IPS-18c (cell line): ENCODE results near the gene RGPD3.
"Not testable (repeated sequence)": the region's sequence is repeated elsewhere in the genome, so short reads cannot be mapped to it uniquely, and the experiment has no call there.

Source experiments
- H3K4me3 ChIP-seq: 2 replicates; pipeline ENCODE4 v1.7.0; 2013; ENCODE audit warnings: low read depth, mild to moderate bottlenecking, low read length, moderate library complexity; ENCODE audit not compliant: insufficient read depth
- H3K9me3 ChIP-seq: one replicate; pipeline ENCODE4 v1.6.1; 2013; ENCODE audit warnings: mild to moderate bottlenecking, low read length, moderate library complexity; ENCODE audit not compliant: control insufficient read depth, insufficient read depth

RGPD3 gene

DNA sequence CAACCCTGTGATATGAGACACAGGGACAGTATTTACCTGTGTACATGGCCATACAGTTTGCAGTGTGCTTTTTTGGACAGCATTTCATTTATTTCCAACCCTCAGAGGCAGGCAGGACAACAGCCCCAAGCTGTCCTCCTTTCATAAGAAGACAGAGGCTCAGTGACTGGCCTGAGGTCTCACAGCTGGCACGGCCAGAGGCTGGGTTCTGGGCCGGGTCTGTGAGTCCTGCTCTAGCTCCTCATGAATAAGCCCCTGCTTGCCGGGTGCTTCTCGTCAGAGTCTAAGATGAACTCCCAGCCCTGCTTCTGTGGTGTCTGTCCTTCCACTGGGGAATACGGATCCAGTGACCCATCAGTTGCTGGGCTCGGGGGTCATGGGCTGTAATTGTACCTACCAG lies 21.5 kb upstream of the RGPD3 start:
- not testable (repeated sequence) for H3K9me3 ChIP-seq, H3K4me3 ChIP-seq

DNA sequence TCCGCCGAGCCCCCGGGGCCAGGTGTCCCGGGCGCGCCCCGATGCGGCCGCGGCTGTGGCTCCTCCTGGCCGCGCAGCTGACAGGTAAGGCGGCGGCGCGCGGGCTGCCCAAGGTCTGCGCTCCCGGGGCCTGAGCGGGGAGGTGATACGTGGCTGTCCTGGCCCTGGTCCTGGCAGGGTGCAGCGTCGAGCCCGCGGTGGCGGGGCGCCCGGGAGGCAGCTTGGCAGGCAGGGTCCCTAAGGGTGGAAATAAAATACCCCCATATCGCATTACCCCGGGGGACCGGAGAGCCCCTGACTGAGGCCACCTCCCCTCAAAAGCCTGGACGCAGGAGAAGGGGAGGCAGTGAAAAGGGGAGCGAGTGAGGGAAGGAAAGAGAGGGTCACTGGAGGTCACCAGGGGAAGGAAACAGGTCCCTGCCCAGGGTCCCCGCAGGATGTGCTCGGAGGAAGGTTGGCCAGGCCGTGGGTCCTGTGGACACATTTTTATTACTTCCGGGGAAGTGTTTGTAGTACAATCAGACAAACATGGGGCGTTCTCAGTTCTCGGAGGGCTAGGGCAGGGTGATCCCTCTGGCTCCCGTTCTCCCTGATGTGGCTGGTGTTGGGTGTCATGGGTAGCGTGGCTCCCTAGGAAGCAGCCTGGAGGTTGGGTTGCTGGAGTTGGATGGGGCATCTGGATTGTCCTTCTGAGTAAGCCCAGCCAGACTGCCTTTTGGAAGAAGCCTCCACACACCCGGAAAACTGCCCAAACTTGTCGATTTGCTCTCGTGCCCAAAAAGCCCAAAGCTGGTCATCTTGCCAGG lies 19.4 kb upstream of the RGPD3 start:
- H3K4me3 ChIP-seq, H3K9me3 ChIP-seq: not testable (repeated sequence)

DNA sequence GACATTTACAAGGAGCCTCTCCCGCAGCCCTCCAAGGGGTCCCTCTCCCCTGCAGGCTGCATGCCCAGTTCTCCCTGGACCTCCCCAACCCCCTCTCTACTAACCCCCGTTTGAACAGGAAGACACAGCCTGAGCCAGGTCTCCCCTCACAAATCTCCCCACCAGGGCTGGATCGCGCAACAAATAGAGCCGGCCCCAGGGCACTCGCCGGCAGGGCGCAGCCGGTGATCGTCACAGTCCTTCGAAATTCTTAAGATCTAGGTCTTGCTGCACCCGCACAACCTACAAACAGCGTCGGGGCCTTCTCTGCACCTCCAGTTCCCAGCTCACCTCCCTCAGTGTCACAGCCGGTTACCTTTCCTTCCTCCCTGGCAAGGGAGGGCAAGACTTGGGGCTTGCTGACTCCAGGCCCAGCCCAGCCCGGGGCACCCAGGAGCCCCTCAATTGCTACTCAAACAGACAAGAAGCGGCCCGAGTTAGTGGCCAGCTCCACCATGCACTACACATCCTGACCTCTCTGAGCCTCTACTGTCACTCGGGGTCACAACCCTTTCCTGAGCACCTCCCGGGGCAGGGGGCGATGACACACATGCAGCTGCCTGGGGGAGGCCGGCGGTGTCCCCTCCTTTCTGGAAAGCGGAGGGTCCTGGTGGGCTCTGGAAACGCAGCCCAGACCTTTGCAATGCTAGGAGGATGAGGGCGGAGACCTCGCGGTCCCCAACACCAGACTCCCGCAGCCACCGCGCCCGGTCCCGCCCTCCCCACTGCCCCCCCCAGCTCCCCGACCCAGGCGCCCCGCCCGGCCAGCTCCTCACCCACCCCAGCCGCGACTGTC lies 18.6 kb upstream of the RGPD3 start, which contains the start of gene CD8B2:
CD8B2 (plus strand) TSS at position 814 of the 835 bp plus-strand sequence. CDS start 63 bp downstream, outside the sequence.
- H3K4me3 ChIP-seq, H3K9me3 ChIP-seq: not testable (repeated sequence)

DNA sequence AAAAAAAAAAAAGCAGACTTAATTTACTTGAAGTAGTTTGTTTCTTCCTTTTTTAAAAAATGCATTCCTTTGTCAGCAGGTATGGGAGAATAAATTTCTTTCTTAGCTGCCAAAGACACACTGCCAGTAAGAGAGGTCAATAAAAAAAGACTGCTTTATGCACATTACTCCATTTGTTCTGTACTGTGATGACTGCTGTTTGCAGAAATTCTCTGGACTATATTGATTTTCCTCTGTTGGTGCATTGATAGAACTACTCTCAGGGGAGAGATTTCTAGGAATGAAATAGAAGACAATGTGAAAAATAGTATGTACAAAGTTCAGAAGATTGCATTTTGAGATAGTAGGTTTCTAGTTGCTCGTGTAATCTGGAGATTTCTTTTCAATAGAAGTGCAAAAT lies 11.3 kb upstream of the RGPD3 start:
- H3K9me3 ChIP-seq, H3K4me3 ChIP-seq: not testable (repeated sequence)

DNA sequence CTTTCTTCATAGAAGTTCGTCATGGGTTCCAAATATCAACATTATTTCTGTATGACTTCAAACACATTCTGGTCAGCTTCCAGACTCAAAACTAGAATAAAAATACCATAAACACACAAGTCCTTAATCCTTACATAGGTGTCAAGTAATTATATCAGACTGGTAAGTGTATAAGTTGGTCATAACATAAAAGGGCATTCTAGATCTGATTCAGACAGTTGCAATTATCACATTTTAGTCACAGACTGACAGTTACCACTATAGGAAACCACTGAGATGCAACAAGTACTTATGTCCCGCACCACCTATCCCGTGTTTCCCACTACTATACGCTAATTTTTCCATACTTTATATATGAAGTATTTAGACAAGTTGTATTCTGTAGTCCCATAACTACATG lies 9.4 kb upstream of the RGPD3 start:
- H3K4me3 ChIP-seq, H3K9me3 ChIP-seq: not testable (repeated sequence)

DNA sequence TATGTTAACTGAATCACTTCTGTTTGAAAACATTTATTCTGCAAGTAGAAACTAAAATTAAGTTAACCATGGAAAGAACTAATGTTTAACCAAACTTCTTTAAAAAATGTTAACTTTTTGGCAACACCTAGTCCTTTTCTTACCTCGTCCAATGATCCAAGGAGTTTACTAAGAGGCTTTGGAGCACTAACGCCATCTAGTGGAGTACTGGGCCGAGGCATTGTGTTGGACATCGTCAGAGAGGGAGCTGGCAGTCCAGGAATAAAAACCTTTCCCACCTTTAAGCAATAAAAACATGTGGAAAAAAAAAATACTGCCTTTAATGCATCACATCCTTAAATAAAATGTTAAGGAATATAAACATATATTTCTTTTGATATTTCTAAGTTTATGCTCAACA lies 2.4 kb upstream of the RGPD3 start:
- not testable (repeated sequence) for H3K4me3 ChIP-seq, H3K9me3 ChIP-seq

DNA sequence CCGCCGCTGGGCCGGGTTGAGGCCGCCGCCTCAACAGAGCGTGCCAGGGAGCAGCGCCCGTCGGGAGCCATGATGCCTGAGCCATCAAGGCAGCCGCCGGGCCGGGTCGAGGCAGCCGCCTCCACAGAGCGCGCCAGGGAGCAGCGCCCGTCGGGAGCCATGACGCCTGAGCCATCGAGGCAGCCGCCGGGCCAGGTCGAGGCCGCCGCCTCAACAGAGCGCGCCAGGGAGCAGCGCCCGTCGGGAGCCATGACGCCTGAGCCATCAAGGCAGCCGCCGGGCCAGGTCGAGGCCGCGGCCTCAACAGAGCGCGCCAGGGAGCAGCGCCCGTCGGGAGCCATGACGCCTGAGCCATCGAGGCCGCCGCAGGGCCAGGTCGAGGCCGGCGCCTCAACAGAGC lies 697 bp downstream of the RGPD3 start:
- H3K4me3 ChIP-seq, H3K9me3 ChIP-seq: not testable (repeated sequence)

DNA sequence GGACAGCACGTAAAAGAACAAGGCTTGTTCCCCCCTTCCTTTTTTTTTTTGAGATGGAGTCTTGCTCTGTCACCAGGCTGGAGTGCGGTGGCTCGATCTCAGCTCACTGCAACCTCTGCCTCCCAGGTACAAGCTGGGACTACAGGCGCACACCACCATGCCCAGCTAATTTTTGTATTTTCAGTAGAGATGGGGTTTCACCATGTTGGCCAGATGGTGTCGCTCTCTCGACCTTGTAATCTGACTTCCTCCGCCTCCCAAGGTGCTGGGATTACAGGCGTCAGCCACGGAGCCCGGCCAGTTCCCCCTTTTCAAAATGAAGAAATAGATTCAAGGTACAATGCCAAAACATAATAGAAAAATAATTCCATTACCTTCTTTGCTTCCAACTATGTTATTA lies 6.3 kb downstream of the RGPD3 start:
- not testable (repeated sequence) for H3K4me3 ChIP-seq, H3K9me3 ChIP-seq

DNA sequence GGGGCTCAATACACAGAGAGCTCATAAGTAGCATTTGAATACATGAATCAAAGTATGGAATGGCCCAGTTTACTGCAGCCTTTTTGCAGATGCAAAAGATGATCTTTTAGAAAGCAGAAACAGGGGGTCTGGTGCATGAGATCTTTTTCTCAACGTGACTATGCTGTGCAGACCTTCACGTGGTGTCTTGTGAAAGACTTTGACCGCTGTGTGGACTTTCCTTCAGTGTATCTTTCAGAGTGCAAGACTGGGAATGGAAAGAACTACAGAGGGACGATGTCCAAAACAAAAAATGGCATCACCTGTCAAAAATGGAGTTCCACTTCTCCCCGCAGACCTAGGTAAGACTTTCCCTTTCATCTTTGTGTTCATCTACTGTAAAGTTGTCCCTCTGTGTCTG lies 77.5 kb downstream of the RGPD3 start:
- H3K9me3 ChIP-seq, H3K4me3 ChIP-seq: not testable (repeated sequence)

DNA sequence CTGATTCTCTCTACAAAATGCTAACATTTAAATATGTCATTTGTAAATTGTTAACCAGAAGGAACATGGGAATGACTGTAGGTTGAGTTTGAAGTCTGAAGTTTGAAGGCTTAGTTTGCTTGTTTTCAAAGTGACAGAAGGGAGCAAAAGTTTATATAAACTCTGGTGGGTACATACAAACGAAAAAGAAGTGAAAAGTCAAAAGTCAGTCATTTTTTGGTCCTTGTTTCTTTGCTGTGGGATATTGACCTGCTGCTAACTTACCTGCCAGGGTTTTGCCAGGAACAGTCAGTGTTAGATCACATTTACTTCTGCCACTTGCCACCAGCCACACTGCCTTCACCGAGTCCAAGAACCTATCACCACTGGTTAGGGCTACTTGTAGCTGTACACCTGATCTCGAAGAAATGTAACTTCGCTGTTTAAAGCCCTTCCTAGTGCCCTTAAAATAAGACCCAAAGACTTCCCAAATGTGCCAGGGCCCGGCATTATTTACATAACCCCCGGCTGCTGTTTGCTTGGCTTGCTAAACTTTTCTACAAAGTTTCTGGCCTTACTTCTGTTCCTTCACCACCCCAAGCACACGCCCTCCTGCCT lies 79.3 kb downstream of the RGPD3 start:
- not testable (repeated sequence) for H3K4me3 ChIP-seq, H3K9me3 ChIP-seq

DNA sequence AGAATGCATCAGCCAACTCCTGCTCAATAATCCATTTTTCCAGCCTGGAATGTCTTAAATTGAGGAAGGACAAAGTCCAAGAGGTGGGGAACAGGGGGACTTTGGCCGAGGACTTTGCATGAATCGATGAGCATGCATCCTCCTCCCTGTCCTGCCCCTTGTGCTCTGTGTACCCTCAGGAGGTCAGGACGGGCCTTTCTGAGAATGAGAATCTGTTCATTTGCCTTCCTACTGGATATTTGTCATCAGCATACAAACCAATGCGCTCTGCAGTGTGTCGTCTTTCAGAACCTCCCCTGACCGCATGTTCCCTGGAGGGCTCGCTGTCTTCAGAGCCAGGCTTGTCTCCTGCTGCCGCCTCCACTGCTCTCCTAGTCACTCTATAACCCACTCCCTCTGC lies 83.7 kb downstream of the RGPD3 start:
- H3K4me3 ChIP-seq, H3K9me3 ChIP-seq: not testable (repeated sequence)

DNA sequence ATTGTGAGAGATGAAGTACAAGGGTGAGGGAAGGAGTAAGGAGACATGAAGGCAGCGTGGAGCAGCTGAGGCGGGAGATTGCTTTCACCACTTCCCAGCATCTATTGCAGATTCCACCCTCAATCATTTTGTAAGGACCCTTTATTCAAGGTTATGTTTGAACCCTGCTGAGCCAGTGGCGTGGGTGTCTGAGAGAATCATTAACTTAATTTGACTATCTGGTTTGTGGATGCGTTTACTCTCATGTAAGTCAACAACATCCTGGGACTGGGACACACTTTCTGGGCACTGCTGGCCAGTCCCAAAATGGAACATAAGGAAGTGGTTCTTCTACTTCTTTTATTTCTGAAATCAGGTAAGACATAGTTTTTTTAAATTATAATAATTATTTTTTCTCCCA lies 86.3 kb downstream of the RGPD3 start:
- not testable (repeated sequence) for H3K9me3 ChIP-seq, H3K4me3 ChIP-seq

DNA sequence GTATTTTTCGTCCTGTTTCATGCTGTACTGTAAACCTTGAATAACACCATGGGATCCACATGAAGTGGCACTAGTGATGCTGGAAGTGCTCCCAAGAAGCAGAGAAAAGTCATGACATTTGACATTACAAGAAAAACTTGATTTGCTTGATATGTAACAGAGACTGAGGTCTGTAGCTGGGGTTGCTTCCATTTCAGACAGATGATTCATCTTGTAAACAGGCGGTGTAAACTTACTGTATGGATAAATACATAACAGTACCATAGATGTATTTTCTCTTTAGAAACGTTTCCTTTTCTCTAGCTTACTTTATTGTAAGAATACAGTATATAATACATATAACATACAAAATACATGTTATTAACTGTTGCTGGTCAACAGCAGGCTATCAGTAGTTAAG lies 88.6 kb downstream of the RGPD3 start:
- H3K9me3 ChIP-seq, H3K4me3 ChIP-seq: not testable (repeated sequence)

DNA sequence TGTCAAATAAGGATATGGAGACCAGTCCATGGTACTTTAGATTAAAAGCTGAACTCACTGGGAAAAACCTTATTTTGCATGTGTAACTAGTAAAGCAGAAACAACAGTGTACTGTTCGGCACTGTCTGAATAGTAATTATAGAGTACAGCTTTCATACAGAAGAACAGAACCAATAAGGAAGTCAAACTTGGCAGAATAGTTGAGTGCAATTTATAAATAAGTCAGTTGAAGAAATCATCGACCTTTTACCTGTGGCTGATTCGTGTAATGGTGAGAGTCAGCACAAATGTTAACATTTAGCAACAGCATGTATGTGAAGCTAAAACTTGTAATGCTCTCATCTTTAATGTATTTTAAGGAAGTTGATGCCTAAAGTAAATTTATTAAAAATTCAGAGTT lies 99.0 kb downstream of the RGPD3 start:
- H3K9me3 ChIP-seq, H3K4me3 ChIP-seq: not testable (repeated sequence)

DNA sequence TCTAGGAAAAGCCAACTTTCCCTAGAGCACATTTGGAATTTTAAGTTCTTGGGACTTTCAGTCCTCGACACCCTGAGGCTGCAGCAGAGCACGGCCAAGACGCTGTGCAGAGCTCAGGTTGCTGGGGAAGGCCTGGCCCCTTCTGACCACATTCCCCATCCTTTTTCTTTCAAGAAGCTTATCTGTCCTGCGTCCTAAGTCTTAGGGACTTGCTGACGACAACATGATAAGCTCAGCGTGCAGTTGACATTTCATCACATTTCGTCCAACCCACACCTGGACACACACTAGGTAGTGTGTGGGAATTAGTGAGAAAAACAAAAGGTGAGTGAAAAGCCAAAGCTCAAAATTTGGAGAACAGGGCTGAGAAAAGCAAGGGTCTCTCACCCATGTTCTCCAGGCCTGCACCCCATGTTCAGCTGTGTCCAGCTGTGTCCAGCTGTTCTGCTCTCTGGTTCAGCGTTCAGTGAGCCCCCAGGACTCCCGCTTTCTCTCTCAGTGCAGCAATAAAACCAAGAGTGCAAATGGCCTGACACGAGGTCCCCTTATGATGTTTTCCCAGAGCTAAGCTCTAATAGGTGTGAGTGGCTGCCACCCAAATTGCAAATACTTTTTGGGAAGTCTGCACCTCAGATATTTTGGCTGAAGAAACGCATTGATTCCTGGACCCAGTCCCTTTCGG lies 101.9 kb downstream of the RGPD3 start:
- H3K4me3 ChIP-seq = no peak overlapping the region
- no peaks in the 10 kb centered on the region for H3K9me3 ChIP-seq

DNA sequence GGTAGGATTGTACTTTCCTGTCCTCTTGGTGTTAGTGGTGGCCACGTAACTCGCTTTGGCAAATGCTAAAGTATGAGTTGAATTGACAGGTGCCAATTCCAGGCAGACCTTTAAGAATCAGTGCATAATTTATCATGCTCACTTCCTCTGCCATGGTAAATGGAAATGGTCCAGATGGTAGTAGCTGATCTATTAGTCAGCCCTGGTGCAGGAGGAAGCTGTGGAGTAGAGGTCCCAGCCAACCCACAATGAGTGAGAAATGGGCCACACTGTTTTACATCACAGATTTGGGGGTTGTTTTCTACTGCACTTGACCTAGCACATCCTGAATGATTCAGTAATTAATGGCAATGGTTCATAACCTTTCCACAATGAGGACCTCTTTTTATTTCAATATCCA lies 104.4 kb downstream of the RGPD3 start:
- Histone ChIP-seq H3K9me3 (no peaks in the 10 kb centered on the region), H3K4me3 (no peak overlapping the region)

DNA sequence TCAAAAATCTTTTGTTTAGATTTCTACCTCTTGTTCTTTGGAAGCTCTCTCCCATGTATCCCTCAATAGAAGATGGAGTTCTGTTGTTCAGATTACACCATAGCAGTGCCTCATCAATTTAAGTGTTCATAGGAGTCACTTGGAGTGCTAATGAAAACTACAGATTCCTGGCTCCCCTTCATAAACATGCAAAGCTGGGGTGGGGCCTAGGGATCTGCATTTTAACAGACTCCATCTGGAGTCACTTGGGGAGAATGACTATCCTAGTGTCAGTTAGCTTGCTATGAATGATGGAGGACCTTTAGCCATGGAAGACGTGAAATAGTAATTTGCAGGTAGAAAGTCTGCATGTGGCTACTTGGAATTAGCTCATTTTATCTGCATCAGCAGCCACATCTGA lies 105.4 kb downstream of the RGPD3 start:
- Histone ChIP-seq H3K4me3 (no peak overlapping the region), H3K9me3 (no peaks in the 10 kb centered on the region)

DNA sequence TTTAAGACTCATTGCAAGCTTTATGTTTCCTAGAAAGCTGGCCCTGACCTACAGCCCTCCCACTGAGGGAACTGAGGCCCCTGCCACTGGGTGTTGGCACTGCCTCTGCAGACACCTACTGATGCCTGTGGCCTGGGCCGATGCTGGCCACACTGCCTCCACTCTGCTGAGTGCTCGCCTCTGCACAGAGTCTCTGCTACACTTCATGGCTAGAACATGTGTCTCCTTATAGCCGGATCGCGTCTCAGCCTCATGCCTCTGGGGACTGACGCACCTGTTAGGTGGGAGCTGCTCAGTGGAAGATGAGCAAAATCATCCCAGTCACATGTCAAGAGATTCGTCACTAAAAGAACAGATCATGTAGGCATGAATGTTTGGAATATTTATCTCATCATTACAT lies 108.7 kb downstream of the RGPD3 start:
- Histone ChIP-seq H3K9me3 (no peaks in the 10 kb centered on the region), H3K4me3 (no peak overlapping the region)
